HG02938 (cell line): Measurements from ENCODE around the gene RBM3.
"Not testable (repeated sequence)": the region's sequence is repeated elsewhere in the genome, so short reads cannot be mapped to it uniquely, and the experiment has no call there.

ENCODE experiments used
- ATAC-seq: cut with Tn5 transposase; IDR thresholded peaks from one replicate; pipeline ENCODE4 v1.9.1; 2021; ENCODE audit warnings: mild to moderate bottlenecking, moderate library complexity; ENCODE audit not compliant: unreplicated experiment

The RBM3 gene

GRCh38 chrX:48574270-48575266, at the start of gene RBM3:
RBM3 (plus strand) TSS chrX:48574484; CDS start chrX:48575181, 697 bp downstream.
- peak; percentile 84 for ATAC-seq

- ATAC-seq: not testable (repeated sequence)
Measured at GRCh38 chrX:48525853-48526252, 48.4 kb upstream of the RBM3 start.

- no peak for ATAC-seq
Measured at GRCh38 chrX:48530736-48531135, 43.5 kb upstream of the RBM3 start.

- ATAC-seq: no peak
Measured at GRCh38 chrX:48531358-48531959, 42.8 kb upstream of the RBM3 start.

GRCh38 chrX:48532161-48532560, 42.1 kb upstream of the RBM3 start:
- ATAC-seq: no peak

GRCh38 chrX:48533165-48533564, 41.1 kb upstream of the RBM3 start:
- no peak for ATAC-seq

GRCh38 chrX:48538641-48539344, 35.5 kb upstream of the RBM3 start:
- no peak for ATAC-seq

- peak; percentile 81 for ATAC-seq
Measured at GRCh38 chrX:48539345-48540027, 34.8 kb upstream of the RBM3 start, which contains the start of gene TBC1D25. TBC1D25 (plus strand) TSS chrX:48539714; CDS start chrX:48539798, 84 bp downstream.

- peak; percentile 21 for ATAC-seq
Measured at GRCh38 chrX:48540028-48540375, 34.3 kb upstream of the RBM3 start.

GRCh38 chrX:48540480-48540879, 33.8 kb upstream of the RBM3 start:
- no peak for ATAC-seq

- ATAC-seq: no peak
Measured at GRCh38 chrX:48541140-48541814, 33.0 kb upstream of the RBM3 start.

- ATAC-seq: no peak
Measured at GRCh38 chrX:48548871-48549270, 25.4 kb upstream of the RBM3 start.

GRCh38 chrX:48555731-48556325, 18.5 kb upstream of the RBM3 start:
- ATAC-seq: not testable (repeated sequence)

GRCh38 chrX:48558271-48558670, 16.0 kb upstream of the RBM3 start:
- no peak for ATAC-seq

- no peak for ATAC-seq
Measured at GRCh38 chrX:48559636-48560035, 14.6 kb upstream of the RBM3 start.

- no peak for ATAC-seq
Measured at GRCh38 chrX:48560056-48560455, 14.2 kb upstream of the RBM3 start.

GRCh38 chrX:48560681-48561080, 13.6 kb upstream of the RBM3 start:
- ATAC-seq: no peak

- ATAC-seq: no peak
Measured at GRCh38 chrX:48569958-48570357, 4.3 kb upstream of the RBM3 start.

GRCh38 chrX:48573690-48574269, 504 bp upstream of the RBM3 start:
- ATAC-seq: peak; percentile 13
